ENCODE measurements around the gene GATA6.

- TF ChIP-seq CTCF (IDR thresholded peaks at IDR 0.05 in 4 of 5, conservative IDR thresholded peaks at IDR 0.05 in 1 of 5) (no peak), POLR2A (IDR thresholded peaks at IDR 0.05) (no peak)
Measured at GRCh38 chr18:22238036-22238435, 68.6 kb downstream of the GATA6 start.
